IMR-90 (cell line): Measurements from ENCODE around the gene PRODH.
"Not testable (repeated sequence)": the region's sequence is repeated elsewhere in the genome, so short reads cannot be mapped to it uniquely, and the experiment has no call there.

ENCODE experiments used
- BHLHE40 ChIP-seq: fragments of 150-350 bp; IDR thresholded peaks from 2 replicates; pipeline ENCODE4 v1.6.1; 2016; ENCODE audit warnings: mild to moderate bottlenecking, low read depth, low read length
- CTCF ChIP-seq: conservative IDR thresholded peaks from 2 replicates; pipeline ENCODE4 v1.5.1; 2012; ENCODE audit warnings: mild to moderate bottlenecking, low read depth, low read length, improper control_type of control experiment
- ELK1 ChIP-seq: fragments of 150-350 bp; IDR thresholded peaks from 2 replicates; pipeline ENCODE4 v1.6.1; 2016; ENCODE audit warnings: low read depth, mild to moderate bottlenecking, low read length, moderate library complexity, borderline replicate concordance
- MAFK ChIP-seq: IDR thresholded peaks from 2 replicates; pipeline ENCODE4 v1.6.1; 2012; ENCODE audit warnings: low read depth, low read length, improper control_type of control experiment
- MAZ ChIP-seq: IDR thresholded peaks from 2 replicates; pipeline ENCODE4 v1.6.1; 2012; ENCODE audit warnings: low read depth, mild to moderate bottlenecking, low read length, improper control_type of control experiment, moderate library complexity, borderline replicate concordance
- POLR2A ChIP-seq: IDR thresholded peaks from 2 replicates; pipeline ENCODE4 v1.6.1; 2012; ENCODE audit warnings: mild to moderate bottlenecking, low read depth, low read length
- RAD21 ChIP-seq: IDR thresholded peaks from 2 replicates; pipeline ENCODE4 v1.6.1; 2012; ENCODE audit warnings: low read length, improper control_type of control experiment
- RFX5 ChIP-seq: IDR thresholded peaks from 2 replicates; pipeline ENCODE4 v1.8.0; 2012; ENCODE audit warnings: low read depth, mild to moderate bottlenecking, low read length, moderate library complexity
- SMC3 ChIP-seq: fragments of 150-350 bp; IDR thresholded peaks from 2 replicates; pipeline ENCODE4 v1.6.1; 2016; ENCODE audit warnings: low read depth, mild to moderate bottlenecking, antibody characterized with exemption, low read length, moderate library complexity
- TF ChIP-seq, protein P1 (sequence below): fragments of 150-350 bp; IDR thresholded peaks from 2 replicates; pipeline ENCODE4 v1.6.1; 2017; ENCODE audit warnings: mild to moderate bottlenecking, antibody characterized with exemption, low read length, low read depth

GRCh38 chr22:18906410-18906745 is 29.7 kb downstream of the PRODH start:
- not testable (repeated sequence) for TF ChIP-seq CTCF, POLR2A, BHLHE40, RFX5, MAZ, MAFK, ELK1, SMC3, RAD21
- TF ChIP-seq, protein P1, sequence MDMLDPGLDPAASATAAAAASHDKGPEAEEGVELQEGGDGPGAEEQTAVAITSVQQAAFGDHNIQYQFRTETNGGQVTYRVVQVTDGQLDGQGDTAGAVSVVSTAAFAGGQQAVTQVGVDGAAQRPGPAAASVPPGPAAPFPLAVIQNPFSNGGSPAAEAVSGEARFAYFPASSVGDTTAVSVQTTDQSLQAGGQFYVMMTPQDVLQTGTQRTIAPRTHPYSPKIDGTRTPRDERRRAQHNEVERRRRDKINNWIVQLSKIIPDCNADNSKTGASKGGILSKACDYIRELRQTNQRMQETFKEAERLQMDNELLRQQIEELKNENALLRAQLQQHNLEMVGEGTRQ = not testable (repeated sequence)
